SK-MEL-5 (cell line): ENCODE measurements around the gene CFAP91. TPM values are rescaled to one million over a fixed set of nuclear protein-coding genes. Genes with fewer than 3 reads are reported as not detected.

Experiments used
- DNase-seq: peaks from one replicate; pipeline ENCODE4 v3.0.0-alpha.2; 2016; ENCODE audit warnings: low read depth, low spot score
- in situ Hi-C: cut with HindIII; loops from 2 replicates; pipeline ENCODE4 v1.10.0; 2016; ENCODE audit warnings: low sequenced_read_pairs, high pct_unique_total_duplicates, low pct_unique_long_range_greater_than_20kb
- total RNA-seq: library from RNA; depleted of rRNA; stranded (reverse); fragments of >200 nt; shearing (Covaris generic); gene quantifications from 2 replicates; pipeline ENCODE4 v1.2.3, GENCODE V29; 2014; rRNA removed

The CFAP91 gene
- total RNA-seq, 1 experiment from 2014 or later: not detected

- in situ Hi-C loops: no loop called here
- DNase-seq: no peak
Observed at GRCh38 chr3:119723022-119723421, 20.2 kb downstream of the CFAP91 start.

DNA sequence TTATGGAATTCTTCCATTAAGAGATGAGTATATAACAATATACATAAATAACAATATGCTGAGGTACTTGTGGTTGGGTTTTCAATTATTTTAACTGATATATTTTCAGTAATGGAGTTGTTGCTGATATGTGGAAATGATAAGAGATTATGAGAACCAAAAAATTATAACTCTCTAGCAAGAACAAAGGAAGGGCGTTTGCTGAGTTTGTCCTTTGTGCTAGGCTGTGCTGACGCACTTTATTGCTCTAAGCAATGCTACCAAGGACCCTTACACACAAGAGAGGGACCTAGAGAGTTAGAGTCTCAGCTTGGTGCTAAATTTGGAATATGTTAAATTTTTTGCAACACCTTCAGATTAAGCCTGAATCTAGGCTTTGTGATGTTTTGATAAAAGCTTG lies 24.1 kb downstream of the CFAP91 start:
- in situ Hi-C loops: no loop called here
- no peak for DNase-seq

DNA sequence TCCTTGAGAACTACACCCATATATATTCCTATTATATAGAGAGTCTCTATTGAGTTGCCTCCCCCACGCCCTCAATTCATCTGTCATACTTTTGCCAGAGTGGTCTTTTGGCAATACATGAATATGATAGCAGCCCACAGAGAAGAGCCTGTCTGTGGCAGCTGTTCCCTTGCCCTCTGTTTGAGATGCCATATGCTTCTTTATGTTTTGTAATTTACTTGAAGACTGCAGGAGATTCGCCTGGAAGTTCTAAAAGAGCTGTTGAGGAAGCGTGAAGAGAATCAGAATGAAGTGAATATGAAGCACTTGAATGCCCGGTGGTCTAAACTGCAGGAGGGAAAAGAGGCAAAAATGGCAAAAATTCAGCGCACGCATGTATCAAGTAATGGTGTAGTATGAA lies 27.2 kb downstream of the CFAP91 start:
- in situ Hi-C loops: no loop called here
- DNase-seq: no peak

DNA sequence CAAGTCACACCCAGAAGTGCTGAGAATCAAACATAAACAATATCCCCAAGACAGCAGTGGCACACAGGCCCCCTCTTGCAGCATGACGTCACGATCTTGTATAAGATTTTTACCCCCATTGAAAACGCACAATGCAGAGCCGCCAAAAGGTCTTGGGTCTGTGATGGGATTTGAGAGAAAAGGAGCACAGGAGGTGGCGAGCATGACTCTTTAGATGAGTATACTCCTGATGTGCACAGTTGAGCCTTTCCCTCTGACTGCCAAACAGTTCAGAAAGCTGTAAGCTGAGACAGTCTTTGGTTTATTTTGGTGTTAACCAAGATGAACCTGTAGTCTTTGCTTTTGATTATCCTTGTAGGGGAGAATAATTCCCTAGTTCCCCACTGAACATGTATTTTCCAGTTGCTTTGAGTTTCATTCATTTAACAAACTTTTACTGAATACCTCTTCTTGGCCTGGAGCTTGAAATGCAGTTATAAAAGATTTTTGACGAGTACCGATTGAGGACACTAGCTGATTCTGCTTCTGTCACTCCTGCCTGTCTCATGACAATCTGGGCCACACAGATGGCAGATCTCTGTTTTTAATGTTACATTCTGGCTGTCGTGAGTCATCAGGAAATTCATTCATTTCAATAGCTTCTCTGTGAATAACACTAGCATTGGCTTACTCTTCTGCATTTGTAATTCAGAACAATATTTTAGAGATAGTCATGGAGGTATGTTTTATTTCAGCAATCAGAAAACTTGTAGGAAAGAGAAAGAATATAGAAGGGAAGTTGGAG lies 28.9 kb downstream of the CFAP91 start:
- in situ Hi-C loops: no loop called here
- peak; percentile 57 for DNase-seq

- DNase-seq: no peak
- in situ Hi-C loops: no loop called here
Observed at GRCh38 chr3:119733812-119734211, 31.0 kb downstream of the CFAP91 start.

DNA sequence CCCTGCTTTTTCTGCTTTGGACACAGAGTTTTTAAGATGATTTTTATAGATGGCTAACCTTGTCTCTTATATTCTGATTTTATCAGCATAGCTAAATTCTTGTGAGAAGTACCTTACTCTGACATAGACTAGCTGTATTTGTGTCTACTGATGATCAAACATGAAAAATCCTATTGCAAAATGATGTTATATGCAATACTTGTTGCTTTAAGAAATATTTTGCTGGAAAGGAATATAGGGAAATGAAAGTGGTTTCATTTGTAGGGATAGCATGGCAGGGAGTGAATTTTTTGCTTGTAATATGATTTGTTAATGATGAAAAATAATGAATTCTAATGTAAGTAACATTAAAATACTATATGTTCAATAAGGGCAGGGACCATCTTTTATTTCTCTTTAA lies 35.9 kb downstream of the CFAP91 start:
- in situ Hi-C loops: no loop called here
- DNase-seq: no peak

DNA sequence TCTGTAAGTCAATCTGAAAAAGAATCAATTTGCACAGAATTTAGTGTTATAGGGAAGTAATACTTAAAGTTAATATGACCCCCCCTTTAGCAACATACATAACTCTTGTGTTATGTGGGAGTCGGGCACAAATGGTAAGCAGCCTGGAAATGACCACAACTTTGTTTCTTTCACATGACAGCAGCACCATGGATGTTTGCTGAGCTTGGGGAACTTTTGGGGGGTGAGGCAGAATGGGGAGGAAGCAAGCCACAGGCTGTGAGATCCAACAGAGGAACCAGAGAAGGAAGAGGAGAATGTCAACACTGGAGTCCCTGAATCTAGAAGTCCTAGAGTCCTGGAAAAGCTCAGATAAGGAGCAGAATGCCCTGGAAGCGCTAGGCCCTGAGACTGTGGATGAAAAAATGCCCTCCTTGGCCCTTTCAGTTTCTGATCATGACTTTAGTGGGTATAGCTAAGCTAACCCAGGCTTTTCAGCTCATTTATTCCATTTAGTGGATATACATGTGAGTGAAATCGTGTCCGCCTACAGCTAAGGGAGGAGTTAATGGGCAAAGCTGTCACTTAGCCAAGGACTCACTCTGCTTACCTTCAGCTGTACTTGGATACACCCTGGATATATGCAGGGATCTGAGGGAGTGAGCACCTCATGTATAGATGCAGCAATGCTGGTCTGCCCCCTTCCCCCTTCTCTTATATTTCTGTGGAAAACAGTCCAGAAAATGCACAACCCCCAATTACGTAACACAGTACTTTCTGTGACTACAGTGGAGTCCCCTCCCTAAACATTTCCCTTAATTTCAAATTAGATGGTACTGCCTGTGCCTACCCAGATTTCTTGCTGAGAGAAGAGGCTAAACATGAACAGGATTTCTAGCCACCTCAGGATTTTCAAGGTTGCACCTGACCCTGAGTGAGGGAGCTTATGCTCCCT lies 39.1 kb downstream of the CFAP91 start:
- DNase-seq: no peak

GRCh38 chr3:119743921-119744320 lies 41.1 kb downstream of the CFAP91 start:
- in situ Hi-C loops: no loop called here
- DNase-seq: no peak

More for the DNA sequence above, 39.1 kb downstream of the CFAP91 start:
- in situ Hi-C loops: no loop called here

GRCh38 chr3:119745942-119746341 lies 43.1 kb downstream of the CFAP91 start:
- in situ Hi-C loops: no loop called here
- DNase-seq: no peak

DNA sequence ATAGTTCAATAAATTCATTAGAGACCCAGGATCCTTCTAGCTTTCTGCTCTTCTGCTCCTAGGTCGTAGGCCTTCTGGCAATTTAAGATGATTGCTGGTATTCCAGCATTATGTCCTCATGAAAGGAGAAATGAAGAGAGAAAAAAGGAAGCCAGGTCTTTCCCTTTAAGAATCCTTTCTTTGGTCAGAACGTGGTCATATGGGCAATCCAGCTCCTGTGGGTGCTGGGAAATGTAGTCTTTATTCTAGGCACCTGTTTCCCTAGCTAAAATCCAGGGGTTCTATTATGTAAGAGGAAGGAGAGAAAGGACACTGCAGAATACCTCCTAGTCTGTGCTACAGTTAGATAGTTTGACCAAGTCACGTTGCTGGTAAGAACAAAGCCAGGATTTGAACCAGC lies 43.6 kb downstream of the CFAP91 start:
- in situ Hi-C loops: no loop called here
- DNase-seq: no peak

GRCh38 chr3:119747357-119747756 lies 44.5 kb downstream of the CFAP91 start:
- in situ Hi-C loops: no loop called here
- DNase-seq: no peak

DNA sequence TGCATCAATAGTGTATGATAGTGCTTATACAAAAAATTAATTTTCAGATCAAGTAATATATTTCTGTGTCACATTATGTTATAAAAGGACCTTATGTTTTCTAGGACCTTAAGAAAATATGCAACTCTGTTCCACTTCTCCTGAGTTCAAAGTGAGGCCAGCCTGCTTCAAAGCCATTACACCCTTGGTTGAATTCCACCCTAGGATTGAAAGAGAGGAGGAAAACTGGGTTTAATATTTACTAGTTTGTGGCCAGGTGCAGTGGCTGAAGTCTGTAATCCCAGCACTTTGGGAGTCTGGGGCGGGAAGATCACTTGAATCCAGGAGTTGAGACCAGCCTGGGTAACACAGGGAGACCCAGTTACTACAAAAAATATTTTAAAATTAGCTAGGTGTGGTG lies 46.2 kb downstream of the CFAP91 start:
- DNase-seq: no peak
- in situ Hi-C loops: no loop called here

DNA sequence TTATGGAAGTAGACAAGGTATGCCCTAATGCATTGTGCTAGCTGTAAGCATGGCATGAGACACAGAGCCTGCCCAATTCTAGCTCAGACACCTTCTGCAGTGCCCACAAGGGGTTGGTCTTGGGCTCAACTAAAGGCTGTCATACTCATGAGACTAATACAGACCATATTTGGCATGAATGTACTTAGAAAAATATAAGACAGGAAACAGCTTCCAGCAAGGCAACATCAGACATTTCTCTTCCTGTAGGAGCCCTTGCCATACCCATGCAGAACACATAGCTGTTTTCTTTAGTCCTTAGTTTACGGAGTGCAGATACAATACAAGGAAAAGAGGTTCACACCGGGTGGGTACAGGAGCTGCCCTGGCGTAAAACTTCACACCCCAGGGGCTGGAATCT lies 48.6 kb downstream of the CFAP91 start:
- in situ Hi-C loops: no loop called here
- peak; percentile 12 for DNase-seq

Other genes starting within 250 kb of the CFAP91 start
- gene TMEM39A, start 239.4 kb upstream of the CFAP91 start, total RNA-seq: 39.8 and 47.8 TPM in 2 replicates
- gene POGLUT1, start 234.1 kb upstream of the CFAP91 start, total RNA-seq: 24.6 and 24.9 TPM in 2 replicates
- 273 and 289 TPM in 2 replicates for gene TIMMDC1, start 204.5 kb upstream of the CFAP91 start, total RNA-seq
- gene CD80, start 143.4 kb upstream of the CFAP91 start, total RNA-seq: not detected in 2 replicates
- gene ADPRH, start 123.5 kb upstream of the CFAP91 start, total RNA-seq: 1.5 and 1.6 TPM in 2 replicates
- gene PLA1A, start 105.1 kb upstream of the CFAP91 start, total RNA-seq: 41.4 and 42.0 TPM in 2 replicates
- 0.08 and 0.40 TPM in 2 replicates for gene POPDC2, start 42.4 kb upstream of the CFAP91 start, total RNA-seq
- 75.3 and 78.4 TPM in 2 replicates for gene COX17, start 25.6 kb upstream of the CFAP91 start, total RNA-seq
- gene NR1I2, start 79.1 kb downstream of the CFAP91 start, total RNA-seq: not detected in 2 replicates